ENCODE data around the gene STAT5B. TPM values are rescaled to one million over a fixed set of nuclear protein-coding genes. Genes with fewer than 3 reads are reported as not detected.
"Not testable (repeated sequence)": the region's sequence is repeated elsewhere in the genome, so short reads cannot be mapped to it uniquely, and the experiment has no call there.

Gene STAT5B
- total and polyA plus RNA-seq, 2 experiments from 2014 or later = 13.8 to 23.5 TPM

- H3F3A ChIP-seq (ENCODE audit: insufficient read depth) = peaks cover 19% of the 10 kb centered on the region
- no peak overlapping the region for H3K4me3 ChIP-seq
- H2AFZ ChIP-seq = no peak overlapping the region
- no peak overlapping the region for H3K27ac ChIP-seq
- WGBS, 2 experiments (ENCODE audit: low coverage in 1 of 2, low lambda C conversion rate in 2 of 2, missing lambda C conversion rate in 2 of 2) = 90 to 92% methylated on average over 14 of the region's 14 CpGs
- H3K4me1 ChIP-seq (ENCODE audit: insufficient read depth) = peaks cover 24% of the 10 kb centered on the region
- no peaks in the 10 kb centered on the region for H4K20me1 ChIP-seq (ENCODE audit: insufficient read depth)
- H3K4me2 ChIP-seq (ENCODE audit: unreplicated experiment) = no peak overlapping the region
- H3K9me2 ChIP-seq (ENCODE audit: insufficient read depth) = no peaks in the 10 kb centered on the region
- no peak overlapping the region for H3K9ac ChIP-seq
- DNase-seq = no peak
- no peaks in the 10 kb centered on the region for H3K27me3 ChIP-seq (replicated peaks; ENCODE audit: insufficient read depth)
- in situ Hi-C loops (cut with MboI) = no loop called here
- peaks cover 65% of the 10 kb centered on the region for H3K79me2 ChIP-seq (ENCODE audit: insufficient read depth)
- H3K36me3 ChIP-seq (ENCODE audit: low read depth) = 0 out of 2 replicates have a peak, but pooled peaks cover 3% of the 10 kb centered on the region
- H3K9me3 ChIP-seq (ENCODE audit: low read depth) = no peaks in the 10 kb centered on the region
- TF ChIP-seq EZH2 (IDR thresholded peaks at IDR 0.05; ENCODE audit: insufficient read depth, poor library complexity, severe bottlenecking) = no peak
- TF ChIP-seq EZH2phosphoT487 (IDR thresholded peaks at IDR 0.05; ENCODE audit: insufficient read depth, low read depth) = no peak
Measured at GRCh38 chr17:42249681-42250446, 26.3 kb downstream of the STAT5B start.

- Histone ChIP-seq H3K36me3 (ENCODE audit: low read depth) (0 out of 2 replicates have a peak, but pooled peaks cover 3% of the 10 kb centered on the region), H3F3A (ENCODE audit: insufficient read depth) (peaks cover 19% of the 10 kb centered on the region), H2AFZ (peak overlapping the region; percentile 75), H3K9me2 (ENCODE audit: insufficient read depth) (no peaks in the 10 kb centered on the region), H3K9ac (peak overlapping the region; percentile 75), H3K27me3 (replicated peaks; ENCODE audit: insufficient read depth) (no peaks in the 10 kb centered on the region), H3K9me3 (ENCODE audit: low read depth) (no peaks in the 10 kb centered on the region), H3K4me2 (ENCODE audit: unreplicated experiment) (peak overlapping the region; percentile 61), H3K4me1 (ENCODE audit: insufficient read depth) (peaks cover 22% of the 10 kb centered on the region), H4K20me1 (ENCODE audit: insufficient read depth) (no peaks in the 10 kb centered on the region), H3K4me3 (peak overlapping the region; percentile 65), H3K79me2 (ENCODE audit: insufficient read depth) (peaks cover 72% of the 10 kb centered on the region), H3K27ac (peak overlapping the region; percentile 83)
- WGBS, 2 experiments (ENCODE audit: low coverage in 1 of 2, low lambda C conversion rate in 2 of 2, missing lambda C conversion rate in 2 of 2) = 13 to 16% methylated on average over 13 of the region's 13 CpGs
- peak; percentile 94 for DNase-seq
- TF ChIP-seq EZH2phosphoT487 (IDR thresholded peaks at IDR 0.05; ENCODE audit: insufficient read depth, low read depth) (no peak), EZH2 (IDR thresholded peaks at IDR 0.05; ENCODE audit: insufficient read depth, poor library complexity, severe bottlenecking) (no peak)
- in situ Hi-C loops (cut with MboI) = no loop called here
Measured at GRCh38 chr17:42248351-42249179, 27.6 kb downstream of the STAT5B start.

- no peaks in the 10 kb centered on the region for H3K27me3 ChIP-seq (replicated peaks; ENCODE audit: insufficient read depth)
- no peak overlapping the region for H3K4me3 ChIP-seq
- peak overlapping the region; percentile 75 for H3K9ac ChIP-seq
- H2AFZ ChIP-seq = no peak overlapping the region
- peak overlapping the region; percentile 61 for H3K4me2 ChIP-seq (ENCODE audit: unreplicated experiment)
- TF ChIP-seq EZH2phosphoT487 (IDR thresholded peaks at IDR 0.05; ENCODE audit: insufficient read depth, low read depth) (no peak), EZH2 (IDR thresholded peaks at IDR 0.05; ENCODE audit: insufficient read depth, poor library complexity, severe bottlenecking) (no peak)
- peak overlapping the region; percentile 83 for H3K27ac ChIP-seq
- H4K20me1 ChIP-seq (ENCODE audit: insufficient read depth) = no peaks in the 10 kb centered on the region
- peaks cover 14% of the 10 kb centered on the region for H3K4me1 ChIP-seq (ENCODE audit: insufficient read depth)
- H3K9me2 ChIP-seq (ENCODE audit: insufficient read depth) = no peaks in the 10 kb centered on the region
- peak; percentile 82 for DNase-seq
- H3K9me3 ChIP-seq (ENCODE audit: low read depth) = no peaks in the 10 kb centered on the region
- peaks cover 76% of the 10 kb centered on the region for H3K79me2 ChIP-seq (ENCODE audit: insufficient read depth)
- peaks cover 13% of the 10 kb centered on the region for H3F3A ChIP-seq (ENCODE audit: insufficient read depth)
- 0 out of 2 replicates have a peak, but pooled peaks cover 3% of the 10 kb centered on the region for H3K36me3 ChIP-seq (ENCODE audit: low read depth)
- in situ Hi-C loops (cut with MboI) = no loop called here
- WGBS, 2 experiments (ENCODE audit: low coverage in 1 of 2, low lambda C conversion rate in 2 of 2, missing lambda C conversion rate in 2 of 2) = 89 to 90% methylated on average over 5 of the region's 5 CpGs
Measured at GRCh38 chr17:42247734-42248133, 28.5 kb downstream of the STAT5B start.

- DNase-seq = no peak
- Histone ChIP-seq H3K9me2 (ENCODE audit: insufficient read depth) (no peaks in the 10 kb centered on the region), H3K9me3 (ENCODE audit: low read depth) (no peaks in the 10 kb centered on the region), H3K4me2 (ENCODE audit: unreplicated experiment) (no peak overlapping the region), H3K27ac (no peak overlapping the region), H3K4me1 (ENCODE audit: insufficient read depth) (peaks cover 7% of the 10 kb centered on the region; the same call in 1 of the 2 replicates), H3K9ac (no peak overlapping the region), H3K36me3 (ENCODE audit: low read depth) (0 out of 2 replicates have a peak, but pooled peaks cover 3% of the 10 kb centered on the region), H3K27me3 (replicated peaks; ENCODE audit: insufficient read depth) (no peaks in the 10 kb centered on the region), H3K4me3 (no peak overlapping the region), H3K79me2 (ENCODE audit: insufficient read depth) (peaks cover 86% of the 10 kb centered on the region), H2AFZ (no peak overlapping the region), H4K20me1 (ENCODE audit: insufficient read depth) (no peaks in the 10 kb centered on the region), H3F3A (ENCODE audit: insufficient read depth) (peaks cover 6% of the 10 kb centered on the region; the same call in 1 of the 2 replicates)
- in situ Hi-C loops (cut with MboI) = no loop called here
- 80 to 82% methylated on average over 7 of the region's 7 CpGs for WGBS, 2 experiments (ENCODE audit: low coverage in 1 of 2, low lambda C conversion rate in 2 of 2, missing lambda C conversion rate in 2 of 2)
- TF ChIP-seq EZH2phosphoT487 (IDR thresholded peaks at IDR 0.05; ENCODE audit: insufficient read depth, low read depth) (no peak), EZH2 (IDR thresholded peaks at IDR 0.05; ENCODE audit: insufficient read depth, poor library complexity, severe bottlenecking) (no peak)
Measured at GRCh38 chr17:42246515-42246914, 29.7 kb downstream of the STAT5B start.

- DNase-seq; H3K9me3 ChIP-seq (ENCODE audit: low read depth); H3K9ac ChIP-seq; H3K4me2 ChIP-seq (ENCODE audit: unreplicated experiment); H2AFZ ChIP-seq; H3K4me1 ChIP-seq (ENCODE audit: insufficient read depth); H3K27me3 ChIP-seq (replicated peaks; ENCODE audit: insufficient read depth); H3K36me3 ChIP-seq (ENCODE audit: low read depth); H3K4me3 ChIP-seq; in situ Hi-C loops (cut with MboI); H3K27ac ChIP-seq; H4K20me1 ChIP-seq (ENCODE audit: insufficient read depth); H3K9me2 ChIP-seq (ENCODE audit: insufficient read depth); H3F3A ChIP-seq (ENCODE audit: insufficient read depth): not testable (repeated sequence)
- H3K79me2 ChIP-seq (ENCODE audit: insufficient read depth) = peaks cover 83% of the 10 kb centered on the region
- 94 to 99% methylated on average over 11 of the region's 11 CpGs for WGBS, 2 experiments (ENCODE audit: low coverage in 1 of 2, low lambda C conversion rate in 2 of 2, missing lambda C conversion rate in 2 of 2)
Measured at GRCh38 chr17:42245183-42245582, 31.0 kb downstream of the STAT5B start.

GRCh38 chr17:42244116-42244515 lies 32.1 kb downstream of the STAT5B start:
- H4K20me1 ChIP-seq (ENCODE audit: insufficient read depth); H3K9me3 ChIP-seq (ENCODE audit: low read depth); H3K27ac ChIP-seq; H3K4me2 ChIP-seq (ENCODE audit: unreplicated experiment); H3F3A ChIP-seq (ENCODE audit: insufficient read depth); H3K9me2 ChIP-seq (ENCODE audit: insufficient read depth); H3K27me3 ChIP-seq (replicated peaks; ENCODE audit: insufficient read depth); H2AFZ ChIP-seq; H3K36me3 ChIP-seq (ENCODE audit: low read depth); in situ Hi-C loops (cut with MboI); H3K4me1 ChIP-seq (ENCODE audit: insufficient read depth); DNase-seq; H3K4me3 ChIP-seq; H3K9ac ChIP-seq: not testable (repeated sequence)
- H3K79me2 ChIP-seq (ENCODE audit: insufficient read depth) = peaks cover 82% of the 10 kb centered on the region
- 87 to 98% methylated on average over 3 of the region's 3 CpGs for WGBS, 2 experiments (ENCODE audit: low coverage in 1 of 2, low lambda C conversion rate in 2 of 2, missing lambda C conversion rate in 2 of 2)
